Fibroblast of upper back skin (primary cell): ENCODE results near the gene TMEM128.
"Not testable (repeated sequence)": the region's sequence is repeated elsewhere in the genome, so short reads cannot be mapped to it uniquely, and the experiment has no call there.

ENCODE experiments used
- DNase-seq: peaks from one replicate; pipeline ENCODE4 v3.0.0-alpha.2; 2013

Gene TMEM128, protein sequence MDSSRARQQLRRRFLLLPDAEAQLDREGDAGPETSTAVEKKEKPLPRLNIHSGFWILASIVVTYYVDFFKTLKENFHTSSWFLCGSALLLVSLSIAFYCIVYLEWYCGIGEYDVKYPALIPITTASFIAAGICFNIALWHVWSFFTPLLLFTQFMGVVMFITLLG

DNA sequence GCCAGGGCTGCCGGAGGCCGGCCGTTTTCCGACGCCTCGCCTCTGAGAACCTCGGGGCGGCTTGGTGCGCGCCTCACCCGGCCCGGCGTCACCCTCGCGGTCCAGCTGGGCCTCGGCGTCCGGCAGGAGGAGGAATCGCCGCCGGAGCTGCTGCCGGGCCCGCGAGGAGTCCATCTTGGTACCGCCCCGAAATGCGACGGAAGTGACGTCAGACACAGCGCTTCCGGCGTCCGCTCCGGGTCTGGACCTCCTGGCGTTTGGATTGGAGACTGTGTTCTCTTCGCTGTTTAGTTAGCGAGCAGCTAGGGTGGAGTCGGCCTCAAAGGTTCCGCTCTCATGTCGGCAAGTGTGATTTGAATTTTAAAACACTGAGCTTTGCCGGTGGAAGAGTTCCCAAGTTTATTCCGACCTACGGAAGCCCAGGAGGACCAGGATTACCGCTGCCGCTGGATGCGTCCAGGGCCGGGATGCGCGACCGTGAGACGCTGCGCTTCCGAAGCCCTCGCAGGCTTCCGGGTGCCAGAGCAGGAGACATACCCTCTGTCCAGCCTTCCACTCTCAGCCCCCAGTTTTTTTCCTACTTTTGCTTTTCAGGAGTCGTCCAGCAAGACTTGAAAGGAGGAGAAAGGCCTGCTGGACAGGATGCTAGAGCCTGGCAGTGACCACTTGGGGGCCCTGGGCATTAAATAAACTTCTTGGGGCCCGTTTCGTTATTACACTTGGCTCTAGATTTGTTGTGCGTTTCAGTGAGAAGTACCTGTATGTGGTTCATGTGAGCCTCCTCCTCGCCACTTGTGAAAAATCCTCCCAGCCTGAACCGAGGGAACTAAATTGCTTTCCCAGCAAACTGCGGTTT is at the start of gene TMEM128:
Gene TMEM128 (minus strand): TSS at position 195 of the 856 bp plus-strand sequence. CDS start 21 bp downstream, at position 174.
- DNase-seq: peak; percentile 92

DNA sequence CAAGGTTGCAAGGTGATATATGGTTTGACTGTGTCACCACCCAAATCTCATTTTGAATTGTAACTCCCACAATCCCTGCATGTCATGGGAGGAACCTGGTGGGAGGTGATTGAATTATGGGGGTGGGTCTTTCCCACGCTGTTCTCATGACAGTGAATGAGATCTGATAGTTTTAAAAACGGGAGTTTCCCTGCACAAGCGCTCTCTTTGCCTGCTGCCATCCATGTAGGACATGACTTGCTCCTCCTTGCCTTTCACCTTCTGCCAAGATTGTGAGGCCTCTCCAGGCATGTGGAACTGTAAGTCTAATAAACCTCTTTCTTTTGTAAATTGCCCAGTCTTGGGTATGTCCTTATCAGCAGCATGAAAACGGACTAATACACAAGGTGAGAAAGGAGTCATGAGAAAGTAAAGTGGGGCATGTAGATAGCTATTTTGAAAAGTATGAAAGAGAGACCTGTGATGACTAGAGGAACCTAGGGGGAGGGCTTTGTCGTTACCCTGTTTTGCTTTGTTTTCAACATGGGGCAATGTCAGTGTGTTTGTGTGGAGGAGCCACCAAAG is 48.3 kb upstream of the TMEM128 start:
- DNase-seq: no peak

DNA sequence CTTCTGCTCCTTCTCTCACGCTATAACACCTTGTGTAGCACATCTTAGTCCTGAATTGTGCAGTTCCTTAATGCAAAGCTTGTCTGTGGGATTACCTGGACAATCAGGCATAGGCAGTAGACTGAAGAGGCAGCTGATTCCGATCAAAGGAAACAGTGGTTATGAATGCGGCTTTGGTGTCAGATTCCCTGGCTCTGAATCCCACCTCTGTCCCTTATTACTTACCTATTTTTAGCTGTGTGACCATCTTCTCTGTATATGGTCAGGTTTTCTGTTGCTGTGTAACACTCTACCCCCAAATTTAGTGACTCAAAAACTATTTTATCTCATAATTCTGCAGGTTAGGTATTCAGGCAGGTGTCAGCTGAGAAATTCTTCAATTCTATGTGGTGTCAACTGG is 45.3 kb upstream of the TMEM128 start:
- DNase-seq: no peak

DNA sequence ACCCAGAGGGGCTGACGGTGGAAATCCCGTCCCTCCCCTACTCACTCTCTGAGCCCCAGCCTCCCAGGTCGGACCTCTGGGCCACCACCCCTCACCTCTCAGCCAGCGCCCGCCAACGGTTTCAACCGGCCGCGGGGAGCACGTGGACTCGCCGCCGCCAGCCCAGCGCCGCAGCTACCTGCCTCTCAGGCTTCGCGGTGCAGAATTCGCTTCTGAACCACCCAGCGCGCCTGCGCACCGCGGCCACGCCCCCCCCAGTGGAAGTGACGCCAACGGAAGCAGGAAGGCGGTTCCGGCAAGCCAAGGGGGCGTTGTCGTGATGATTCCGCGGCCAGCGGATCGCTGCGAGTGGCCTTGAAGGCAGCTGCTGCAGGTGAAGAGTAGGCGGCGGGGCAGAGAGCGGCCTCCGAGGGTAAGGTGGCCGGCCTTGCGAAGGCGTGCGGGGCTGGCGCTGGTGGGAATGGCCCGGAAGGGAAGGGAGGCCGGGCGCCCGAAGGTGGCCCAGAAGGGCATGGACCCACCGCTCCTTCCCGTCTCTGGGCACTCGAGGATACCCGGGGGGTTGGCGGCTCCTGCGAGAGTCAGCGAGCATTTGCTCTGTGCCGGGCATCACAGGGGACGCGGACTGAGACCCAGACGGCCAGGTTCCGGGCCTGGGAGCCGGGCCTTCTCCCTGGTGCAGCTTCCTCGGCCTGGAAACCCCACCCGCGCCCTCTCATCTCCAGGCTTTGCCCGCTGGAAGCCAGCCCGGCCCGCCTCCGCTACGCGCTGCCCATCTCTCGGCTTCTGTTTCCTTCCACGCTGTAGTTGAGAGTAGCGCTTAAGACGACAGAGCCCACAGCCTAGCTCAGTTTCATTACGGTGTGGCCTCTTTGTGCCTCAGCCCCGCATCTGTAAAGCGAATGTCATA is 42.2 kb upstream of the TMEM128 start, which contains the start of the genes LYAR and ZBTB49:
Gene LYAR (minus strand): TSS at position 214 of the 910 bp plus-strand sequence. CDS start 6,412 bp downstream, outside the sequence.
Gene ZBTB49 (plus strand): TSS at position 311 of the 910 bp plus-strand sequence. CDS start 9,695 bp downstream, outside the sequence.
- DNase-seq: peak; percentile 83

DNA sequence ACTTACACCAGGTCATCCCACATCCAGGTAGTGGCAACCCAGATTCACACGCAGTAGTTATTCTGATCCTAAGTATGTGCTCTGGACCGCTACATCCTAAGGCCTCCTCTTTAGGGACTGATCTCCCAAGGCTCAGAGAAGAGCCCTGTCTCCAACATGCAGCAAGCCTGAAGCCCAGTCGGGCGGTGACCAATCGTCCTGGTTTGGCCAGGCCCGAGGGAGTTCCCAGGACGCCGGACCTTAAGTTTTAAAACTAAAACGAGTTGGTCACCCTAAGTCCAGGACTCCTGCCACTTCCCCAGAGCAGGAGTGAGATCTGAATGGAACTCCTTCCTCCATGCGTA is 41.5 kb upstream of the TMEM128 start:
- no peak for DNase-seq

DNA sequence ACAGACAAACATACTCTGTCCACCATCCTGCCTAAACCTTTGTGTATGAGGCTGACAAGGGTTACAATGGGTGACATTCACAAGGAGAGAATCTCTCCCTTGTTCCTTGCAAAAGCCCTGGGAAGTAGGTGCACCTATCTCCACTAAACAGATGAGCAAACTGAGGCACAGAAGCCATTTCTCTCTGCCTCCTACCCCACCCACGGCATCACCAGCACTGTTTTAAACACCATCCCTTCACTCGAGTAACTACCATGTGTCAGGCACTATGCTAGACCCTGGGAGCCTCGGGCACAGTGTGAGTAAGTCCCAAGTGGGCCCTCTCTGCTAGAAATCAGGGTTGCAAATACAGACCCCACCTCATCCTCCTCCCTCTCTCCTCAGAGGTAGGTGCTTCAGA is 41.0 kb upstream of the TMEM128 start:
- DNase-seq: no peak

DNA sequence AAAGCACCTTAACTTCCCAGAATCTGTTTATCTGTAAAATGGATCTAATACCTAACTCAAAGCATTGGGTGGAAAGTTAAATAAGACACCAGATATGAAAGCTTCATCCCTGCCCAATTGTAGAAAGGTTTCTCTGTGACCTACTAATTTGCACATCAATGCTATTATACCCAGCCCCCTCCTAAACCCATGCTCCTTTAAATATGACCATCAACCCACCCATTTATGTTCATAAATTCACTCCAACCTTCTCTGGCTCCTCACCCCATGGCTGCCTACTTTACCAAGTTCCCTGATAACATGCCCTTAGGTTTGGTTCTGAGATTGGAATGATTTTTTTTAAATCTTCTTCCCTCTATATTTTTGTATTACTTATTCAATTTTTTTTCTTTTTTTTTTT is 40.1 kb upstream of the TMEM128 start:
- no peak for DNase-seq

DNA sequence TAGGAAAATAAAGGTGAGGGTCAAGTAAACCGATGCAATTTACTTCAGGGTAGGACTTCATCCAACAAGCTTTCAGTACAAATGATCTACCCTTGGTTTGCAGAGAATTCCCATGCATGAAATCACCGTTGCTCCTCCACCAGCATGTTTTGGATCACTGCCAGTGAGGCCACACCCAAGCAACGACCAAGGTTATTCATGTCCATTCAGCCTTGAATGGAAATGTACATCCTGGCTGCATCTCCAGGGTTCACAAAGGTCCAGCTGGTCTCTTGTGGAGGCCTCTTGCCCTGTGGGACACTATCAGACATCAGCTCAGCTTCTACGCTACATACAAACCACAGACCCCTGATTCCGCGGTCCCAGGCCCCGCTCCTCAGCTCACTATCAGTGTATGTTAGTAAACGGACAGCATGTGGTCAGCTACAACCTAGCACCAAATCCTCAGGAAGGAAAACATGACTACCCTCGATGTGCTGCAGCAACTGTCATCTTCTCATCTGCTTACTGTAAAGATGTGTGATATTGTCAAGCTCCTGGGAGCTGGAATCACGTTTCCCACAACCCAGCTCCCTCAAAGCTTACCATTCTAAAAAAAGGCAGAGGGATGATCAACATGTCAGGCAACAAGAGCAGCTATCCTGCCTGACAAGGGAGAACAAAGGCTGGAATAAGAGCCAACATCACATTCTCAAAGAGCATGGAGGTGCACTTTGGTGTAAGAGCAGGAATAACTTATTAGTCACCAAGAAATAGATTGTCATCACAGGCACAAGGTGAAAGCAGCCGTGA is 37.0 kb upstream of the TMEM128 start:
- peak; percentile 9 for DNase-seq

DNA sequence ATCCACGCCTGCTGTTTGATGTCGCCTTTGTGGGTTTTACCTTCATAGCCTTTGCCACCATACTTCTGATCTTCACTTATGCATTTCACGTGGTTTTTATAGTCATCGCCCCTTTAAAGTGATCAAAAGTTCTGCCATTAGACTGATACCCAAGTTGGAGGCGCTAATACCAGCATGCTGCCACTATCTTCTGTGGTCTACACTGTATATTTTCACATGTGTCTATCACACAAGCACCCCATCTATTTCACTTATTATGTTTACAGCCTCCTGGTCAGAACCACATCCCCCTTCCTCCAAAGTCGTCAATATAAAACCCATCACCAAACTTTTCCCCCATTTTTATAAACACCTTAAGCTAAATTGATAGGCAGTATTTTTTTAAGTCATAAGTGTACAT is 33.8 kb upstream of the TMEM128 start:
- no peak for DNase-seq

DNA sequence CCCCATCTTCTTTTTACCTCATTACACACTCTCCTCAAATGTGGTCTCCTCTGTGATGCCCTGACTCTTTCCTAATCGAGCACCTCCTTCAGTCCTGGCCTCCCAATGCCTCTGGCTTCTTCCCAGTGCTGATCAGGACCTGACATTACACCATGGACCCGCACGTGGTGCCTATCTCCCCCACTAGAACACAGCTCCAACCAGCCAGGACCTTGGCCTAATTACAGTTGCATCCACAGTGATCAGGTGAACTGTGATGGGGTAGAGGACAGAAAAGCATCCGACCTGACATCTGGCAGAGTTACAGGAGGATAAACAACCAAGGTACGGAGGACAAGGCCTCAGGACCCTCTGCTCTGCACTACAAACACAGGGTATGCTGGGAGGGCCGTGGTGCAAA is 29.5 kb upstream of the TMEM128 start:
- no peak for DNase-seq

DNA sequence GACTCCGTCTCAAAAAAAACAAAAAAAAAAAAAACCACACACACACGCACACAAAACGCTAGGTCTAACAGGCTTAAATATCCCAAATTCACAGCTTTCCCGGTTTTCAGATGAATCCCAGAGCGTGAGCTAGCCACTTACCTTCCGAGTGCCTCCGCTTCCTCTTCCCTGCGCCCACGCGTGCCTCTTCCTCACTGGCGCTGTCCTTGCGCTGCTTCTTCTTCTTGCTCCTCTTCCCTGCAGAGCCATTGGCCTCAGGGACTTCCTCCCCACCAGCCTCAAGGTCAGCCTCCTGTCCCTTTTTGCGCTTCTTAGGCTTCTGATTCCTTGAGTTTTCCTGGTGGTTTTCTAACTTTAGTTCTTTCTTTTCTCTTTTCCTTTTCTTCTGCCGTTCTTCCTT is 26.2 kb upstream of the TMEM128 start:
- no peak for DNase-seq

DNA sequence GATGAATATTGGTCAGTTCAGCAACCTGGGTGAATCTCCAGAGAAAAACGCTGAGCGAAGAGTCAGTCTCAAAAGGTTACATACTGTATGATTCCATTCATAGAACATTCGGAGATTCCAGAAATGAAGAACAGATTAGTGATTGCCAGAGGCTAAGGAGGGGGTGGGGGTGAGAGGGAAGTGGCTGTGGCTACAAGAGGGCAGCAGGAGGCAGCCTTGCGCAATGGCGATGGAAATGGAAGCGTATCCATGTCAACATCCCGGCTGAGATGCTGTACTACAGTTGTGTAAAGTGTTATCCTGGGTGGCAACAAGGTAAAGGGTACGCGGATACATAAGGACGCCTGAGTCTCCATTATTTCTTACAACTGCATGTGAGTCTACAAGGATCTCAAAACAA is 23.9 kb upstream of the TMEM128 start:
- no peak for DNase-seq

DNA sequence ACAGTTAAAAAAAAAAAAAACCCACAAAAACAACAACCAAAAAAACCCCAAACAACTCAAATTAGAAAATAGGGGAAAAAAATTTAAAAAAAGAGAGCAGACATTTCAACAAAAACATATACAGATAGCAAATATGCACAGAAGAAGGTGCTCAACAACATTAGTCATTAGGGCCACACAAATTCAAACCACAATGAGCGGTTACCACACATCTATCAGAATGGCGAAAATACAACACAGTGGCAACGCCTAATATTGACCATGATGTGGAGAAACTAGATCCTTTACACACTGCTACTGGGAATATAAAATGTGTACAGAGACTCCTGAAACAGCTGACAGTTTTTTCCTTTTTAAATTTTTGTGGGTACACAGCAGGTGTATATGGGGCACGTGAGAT is 22.5 kb upstream of the TMEM128 start:
- DNase-seq: no peak

DNA sequence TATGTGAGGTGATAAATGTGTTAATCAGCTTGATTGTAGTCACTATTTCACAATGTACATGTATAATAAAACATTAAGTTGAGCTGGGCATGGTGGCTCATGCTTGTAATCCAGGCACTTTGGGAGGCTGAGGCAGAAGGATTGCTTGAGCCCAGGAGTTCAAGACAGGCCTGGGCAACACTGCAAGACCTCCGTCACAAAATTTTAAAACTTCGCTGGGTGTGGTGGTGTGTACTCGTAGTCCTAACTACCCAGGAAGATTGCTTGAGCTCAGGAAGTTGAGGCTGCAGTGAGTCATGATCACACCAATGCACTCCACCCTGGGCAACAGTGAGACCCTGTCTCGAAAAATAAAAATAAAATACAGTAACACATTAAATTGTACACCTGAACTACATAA is 21.8 kb upstream of the TMEM128 start:
- no peak for DNase-seq

DNA sequence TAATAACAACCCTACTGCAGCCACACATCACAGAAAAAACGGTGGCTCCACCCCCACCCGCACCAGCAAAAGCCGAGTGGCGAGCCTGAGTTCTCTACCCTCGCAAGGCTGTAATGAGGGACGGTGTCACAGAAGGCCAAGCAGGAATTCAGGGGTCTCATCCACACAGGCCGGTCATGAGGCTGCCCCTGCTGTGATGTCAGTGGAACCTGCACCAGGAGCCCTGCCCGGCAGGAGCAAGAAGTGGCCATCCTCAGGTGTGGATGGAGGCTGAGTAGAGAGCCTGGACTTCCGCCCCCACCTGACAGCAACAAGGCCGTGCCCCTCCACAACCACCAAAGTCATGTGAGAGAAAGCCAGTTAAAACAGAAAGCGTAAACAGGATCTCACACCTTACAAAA is 21.3 kb upstream of the TMEM128 start:
- no peak for DNase-seq

DNA sequence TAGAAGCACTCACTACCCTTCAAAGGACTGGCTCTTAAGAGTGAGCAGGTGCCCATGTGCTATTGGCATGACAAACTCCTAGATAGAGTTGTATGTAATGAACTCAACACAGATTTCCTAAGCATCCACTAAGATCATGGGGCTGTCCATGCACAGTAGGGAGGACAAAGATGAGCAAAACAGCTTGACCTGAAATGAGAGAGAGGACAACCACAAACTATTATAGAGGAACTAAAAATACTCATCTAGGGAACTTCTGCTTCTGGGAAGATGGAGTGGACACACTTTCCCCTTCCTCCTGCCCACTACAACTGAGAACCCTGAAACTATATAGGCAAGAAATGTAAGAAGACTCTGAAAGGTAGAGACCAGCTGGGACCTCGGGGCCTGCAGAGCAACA is 20.8 kb upstream of the TMEM128 start:
- DNase-seq: no peak

DNA sequence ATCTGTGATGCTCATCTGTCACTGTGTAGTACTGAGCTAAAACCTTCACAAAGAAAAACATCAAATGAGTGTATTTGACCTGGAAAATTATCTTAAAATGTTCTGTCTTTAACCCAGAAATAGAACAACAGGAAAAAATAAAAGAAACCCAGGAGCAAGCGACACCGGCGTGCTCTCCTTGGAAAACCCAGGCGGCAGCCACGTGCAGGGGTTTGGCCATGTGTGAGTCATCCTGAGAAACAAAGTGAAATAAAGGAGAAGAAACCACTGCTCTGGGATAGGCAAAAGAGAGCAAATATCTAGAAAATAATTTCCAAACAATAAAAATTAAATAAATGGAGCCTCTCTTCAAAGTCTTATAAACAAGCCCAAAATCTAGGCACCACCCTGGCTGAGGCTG is 20.0 kb upstream of the TMEM128 start:
- DNase-seq: no peak

DNA sequence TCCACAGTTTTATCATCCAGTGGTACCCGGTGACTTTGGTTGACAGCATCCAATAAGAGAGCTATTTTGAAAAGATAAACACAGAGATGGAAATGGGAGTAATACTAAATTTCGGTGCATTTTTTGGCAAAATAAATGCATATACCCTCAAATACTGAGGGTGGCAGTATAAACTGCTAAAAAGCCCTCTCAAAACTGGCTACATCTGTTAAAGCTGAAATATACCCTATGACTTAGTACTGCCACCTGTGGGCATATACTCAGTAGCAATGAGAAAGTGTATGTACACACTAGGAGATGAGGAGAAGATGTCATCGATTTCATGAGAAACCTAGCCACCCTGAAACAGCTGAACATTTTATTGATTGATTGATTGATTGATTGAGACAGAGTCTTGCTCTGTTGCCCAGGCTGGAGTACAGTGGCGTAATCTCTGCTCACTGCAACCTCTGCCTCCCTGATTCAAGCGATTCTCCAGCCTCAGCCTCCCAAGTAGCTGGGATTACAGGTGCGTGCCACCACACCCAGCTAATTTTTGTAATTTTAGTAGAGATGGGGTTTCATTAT is 12.2 kb upstream of the TMEM128 start:
- DNase-seq: peak; percentile 51

DNA sequence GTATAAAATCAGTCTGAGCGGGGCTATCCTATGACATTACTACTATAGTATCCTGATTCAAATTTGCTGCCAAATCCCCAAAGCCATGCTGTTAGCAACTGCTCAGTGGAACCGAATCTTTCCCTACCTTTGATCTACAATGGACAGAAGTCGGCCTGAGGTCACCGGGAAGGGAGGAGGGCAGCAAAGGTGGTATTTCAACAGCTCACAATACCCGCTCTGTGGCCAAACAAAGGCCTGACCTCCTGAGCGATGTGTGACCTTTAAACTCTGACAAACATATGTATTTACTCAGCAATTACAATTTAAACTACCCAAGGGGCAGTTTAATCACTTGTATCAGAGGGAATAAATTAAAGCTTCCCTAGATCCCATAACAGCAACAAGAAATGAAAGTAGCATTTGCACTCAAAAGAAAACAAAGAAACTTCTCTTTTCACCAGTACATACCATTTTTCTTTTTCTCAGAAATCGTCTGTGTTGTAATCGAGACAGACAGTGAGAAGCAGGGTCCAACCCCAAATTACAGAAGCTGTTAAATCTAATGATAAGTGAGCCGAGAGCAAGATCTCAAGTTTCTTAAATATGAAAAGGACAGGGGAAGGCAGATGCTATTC is 11.6 kb upstream of the TMEM128 start:
- DNase-seq: no peak

DNA sequence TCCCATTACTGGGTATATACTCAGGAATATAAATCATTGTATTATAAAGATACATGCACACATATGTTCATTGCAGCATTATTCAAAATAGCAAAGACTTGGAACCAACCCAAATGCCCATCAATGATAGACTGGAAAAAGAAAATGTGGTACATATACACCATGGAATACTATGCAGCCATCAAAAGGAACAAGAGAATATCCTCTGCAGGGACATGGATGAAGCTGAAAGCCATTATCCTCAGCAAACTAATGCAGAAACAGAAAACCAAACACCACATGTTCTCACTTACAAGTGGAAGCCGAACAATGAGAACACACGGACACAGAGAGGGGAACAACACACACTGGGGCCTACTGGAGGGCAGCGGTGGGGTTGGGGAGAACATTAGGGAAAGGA is 9.7 kb upstream of the TMEM128 start:
- DNase-seq: not testable (repeated sequence)

DNA sequence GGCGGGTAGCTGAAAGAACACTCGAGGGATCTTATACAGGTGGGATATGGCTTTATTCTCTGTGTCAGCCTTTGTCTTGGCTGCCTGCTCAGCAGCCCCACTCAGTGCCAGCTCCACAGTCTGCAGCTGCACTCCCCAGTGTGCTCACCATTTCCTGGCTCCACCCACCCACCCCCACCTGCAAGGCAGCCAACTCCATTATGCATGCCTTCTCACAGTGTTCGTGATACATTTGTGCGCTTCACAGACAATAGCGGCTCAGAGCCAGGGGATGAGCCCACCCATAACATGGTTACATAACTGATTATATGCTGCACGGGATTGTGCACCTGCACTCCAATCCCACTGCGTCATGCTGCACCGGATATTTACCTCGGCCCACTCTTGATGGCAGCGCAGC is 8.8 kb upstream of the TMEM128 start:
- no peak for DNase-seq
